Measurements from ENCODE around the gene SNAPC3.
A peak's percentile ranks its signal among the peaks of the same experiment; 100 is the strongest.

The SNAPC3 gene

DNA sequence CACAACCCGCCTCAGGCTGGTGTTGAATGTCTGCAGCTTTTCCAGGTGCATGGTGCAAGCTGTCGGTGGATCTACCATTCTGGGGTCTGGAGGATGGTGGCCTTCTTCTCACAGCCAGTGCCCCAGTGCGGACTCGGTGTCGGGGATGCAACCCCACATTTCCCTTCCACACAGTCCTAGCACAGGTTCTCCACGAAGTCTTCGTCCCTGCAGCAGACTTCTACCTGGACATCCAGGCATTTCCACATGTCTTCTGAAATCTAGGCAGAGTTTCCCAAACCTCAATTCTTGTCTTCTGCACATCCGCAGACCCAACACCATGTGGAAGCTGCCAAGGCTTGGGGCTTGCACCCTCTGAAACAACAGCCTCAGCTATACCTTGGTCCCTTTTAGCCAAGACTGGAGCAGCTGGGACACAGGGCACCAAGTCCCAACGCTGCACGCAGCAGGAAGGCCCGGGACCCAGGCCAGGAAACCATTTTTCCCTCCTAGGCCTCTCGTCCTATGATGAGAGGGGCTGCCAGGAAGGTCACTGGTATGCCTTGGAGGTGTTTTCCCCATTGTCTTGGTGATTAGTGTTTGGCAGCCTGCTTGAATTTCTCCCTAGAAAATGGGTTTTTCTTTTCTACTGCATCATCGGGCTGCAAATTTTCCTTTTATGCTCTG, 69.9 kb downstream of the SNAPC3 start:
- no peak for DNase-seq

- no peak for DNase-seq
These were observed 75.7 kb downstream of the SNAPC3 start for GRCh38 chr9:15498246-15498995.

- no peak for DNase-seq
These were observed 76.5 kb downstream of the SNAPC3 start for GRCh38 chr9:15499139-15499538.

- no peak for DNase-seq
These were observed 78.5 kb downstream of the SNAPC3 start for GRCh38 chr9:15501179-15501578.

GRCh38 chr9:15501803-15502202, 79.1 kb downstream of the SNAPC3 start:
- no peak for DNase-seq

DNA sequence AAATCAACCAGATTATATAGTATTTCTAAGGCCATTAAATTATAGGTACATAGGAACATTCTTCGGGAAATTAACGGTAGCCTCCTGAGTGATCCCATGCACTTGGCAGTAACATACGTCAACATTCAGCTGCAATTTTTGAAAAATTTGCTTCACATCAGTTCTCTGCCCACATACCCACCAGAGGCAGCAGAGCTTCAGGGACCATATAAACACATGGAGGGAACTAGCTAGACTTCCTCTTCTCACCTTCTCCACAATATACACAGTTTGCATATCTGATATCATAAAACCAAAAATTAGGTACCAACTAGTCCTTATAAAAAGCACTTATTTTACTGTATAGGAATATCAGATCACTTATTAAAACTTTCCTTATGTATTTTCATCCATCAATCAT, 83.2 kb downstream of the SNAPC3 start:
- no peak for DNase-seq

GRCh38 chr9:15509931-15510788, 87.5 kb downstream of the SNAPC3 start:
- peak; percentile 66 for DNase-seq

DNA sequence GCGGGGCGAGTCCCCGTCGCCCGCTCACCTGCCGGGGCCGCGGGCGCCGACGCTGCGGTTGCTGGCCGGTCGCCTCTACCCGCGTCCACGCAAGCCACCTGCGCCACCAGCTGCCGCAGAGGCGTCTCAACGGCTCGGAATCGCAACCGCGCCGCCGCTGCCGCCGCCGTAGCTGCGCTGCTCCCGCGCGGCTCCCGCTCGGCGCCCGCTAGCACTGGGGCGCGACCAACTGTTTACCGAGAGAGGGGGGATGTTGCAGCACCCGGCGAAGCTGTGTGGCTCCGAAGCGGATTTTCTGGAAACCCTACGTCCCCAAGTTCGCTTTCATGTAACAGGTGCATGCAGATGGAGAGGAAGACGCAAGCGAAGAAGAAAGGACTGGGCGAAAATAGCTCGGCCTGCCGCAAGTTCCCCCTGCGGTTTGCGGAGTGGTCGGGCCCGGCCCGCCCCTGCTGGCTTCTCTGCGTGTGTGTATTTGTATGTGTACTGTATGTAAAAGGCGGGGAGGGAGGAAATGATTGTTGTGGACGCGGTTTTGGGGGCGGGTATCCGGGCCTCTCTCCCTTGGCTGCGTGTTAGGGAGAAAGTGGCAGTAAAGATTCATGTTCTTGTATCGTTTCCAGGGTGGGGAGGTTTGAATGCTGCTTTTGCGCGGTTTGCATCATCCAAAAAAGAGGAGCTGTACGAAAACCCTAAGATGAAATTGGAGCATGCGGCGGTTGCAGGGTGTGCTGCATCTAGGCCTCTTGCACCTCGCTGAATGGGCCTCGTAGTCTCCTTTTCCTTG, 88.3 kb downstream of the SNAPC3 start, which contains the start of gene PSIP1:
Gene PSIP1 (minus strand): TSS at position 182 of the 787 bp plus-strand sequence. CDS start 782 bp downstream, outside the sequence.
- DNase-seq: peak; percentile 80

Data from activated CD8-positive, alpha-beta memory T cell treated with anti-CD3 and anti-CD28 coated beads, Interleukin-2, amount 50 U/mL, for 4 hours (primary cell).